HUDEP-2 (cell line): ENCODE measurements around the gene TRAPPC10.

ENCODE experiments used
- DNase-seq, 76 experiments: peaks; one replicate each; lab custom pipeline; 2025; ENCODE audit not compliant: unreplicated experiment in 76 of 76; lab: John Stamatoyannopoulos, UW

Gene TRAPPC10

GRCh38 chr21:43997766-43998742 lies 14.1 kb upstream of the TRAPPC10 start:
- DNase-seq = no peak

GRCh38 chr21:44000360-44000759 lies 11.7 kb upstream of the TRAPPC10 start:
- DNase-seq = no peak

GRCh38 chr21:44002511-44002910 lies 9.6 kb upstream of the TRAPPC10 start:
- DNase-seq = no peak

DNA sequence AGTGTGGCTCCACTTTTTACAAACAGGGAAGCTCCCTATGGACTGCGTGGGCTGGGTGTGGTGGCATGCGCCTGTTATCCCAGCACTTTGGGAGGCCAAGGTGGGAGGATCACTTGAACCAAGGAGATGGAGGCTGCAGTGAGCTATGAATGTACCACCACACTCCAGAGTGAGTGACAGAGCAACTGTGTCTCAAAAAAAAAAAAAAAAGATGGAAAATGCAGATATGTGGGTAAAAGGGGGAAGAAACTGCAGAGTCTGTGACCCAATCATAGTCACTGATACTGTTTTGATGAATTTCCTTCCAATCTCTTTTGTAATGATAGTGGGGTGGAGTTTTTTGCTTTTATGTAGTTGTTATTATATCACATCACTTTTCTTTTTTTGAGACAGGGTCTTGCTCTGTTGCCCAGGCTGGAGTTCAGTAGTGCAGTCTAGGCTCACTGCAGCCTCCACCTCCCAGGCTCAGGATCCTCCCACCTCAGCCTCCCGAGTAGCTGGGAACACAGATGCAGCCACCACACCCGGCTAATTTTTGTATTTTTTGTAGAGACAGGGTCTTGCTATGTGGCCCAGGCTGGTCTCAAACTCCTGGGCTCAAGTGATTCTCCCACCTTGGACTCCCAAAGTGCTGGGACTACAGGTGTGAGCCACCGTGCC lies 8.7 kb upstream of the TRAPPC10 start:
- DNase-seq = no peak

DNA sequence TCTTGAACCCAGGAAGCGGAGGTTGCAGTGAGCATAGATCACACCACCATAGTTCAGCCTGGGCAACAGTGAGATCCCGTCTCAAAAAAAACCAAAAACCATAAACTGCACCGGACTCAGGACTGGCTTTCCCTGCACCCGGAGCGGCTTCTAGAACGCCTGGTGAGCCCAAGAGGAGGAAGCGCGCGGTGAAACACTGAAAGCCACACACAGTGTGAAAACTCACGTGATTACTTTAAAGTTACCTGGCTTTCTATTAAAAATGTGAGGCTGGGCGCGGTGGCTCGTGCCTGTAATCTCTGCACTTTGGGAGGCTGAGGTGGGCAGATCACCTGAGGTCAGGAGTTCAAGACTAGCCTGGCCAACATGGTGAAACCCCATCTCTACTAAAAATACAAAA lies 7.0 kb upstream of the TRAPPC10 start:
- no peak for DNase-seq

DNA sequence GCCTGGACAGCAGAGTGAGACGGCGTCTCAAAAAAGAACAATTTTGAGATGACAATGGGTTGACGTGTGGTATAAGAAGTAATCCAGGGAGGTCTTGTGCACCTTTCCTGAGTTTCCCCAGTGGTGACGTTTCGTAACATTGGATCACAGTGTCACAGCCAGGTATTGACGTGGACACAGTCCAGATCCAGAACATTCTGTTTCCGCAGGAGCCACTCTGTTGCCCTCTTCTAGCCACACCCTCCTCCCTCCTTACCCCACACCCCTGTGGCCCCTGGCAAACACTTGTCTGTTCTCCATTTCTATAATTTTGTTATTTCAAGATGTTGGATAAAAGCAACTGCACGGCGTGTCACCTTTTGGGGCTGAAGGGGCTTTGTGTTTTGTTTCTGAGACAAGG lies 6.5 kb upstream of the TRAPPC10 start:
- DNase-seq = no peak

DNA sequence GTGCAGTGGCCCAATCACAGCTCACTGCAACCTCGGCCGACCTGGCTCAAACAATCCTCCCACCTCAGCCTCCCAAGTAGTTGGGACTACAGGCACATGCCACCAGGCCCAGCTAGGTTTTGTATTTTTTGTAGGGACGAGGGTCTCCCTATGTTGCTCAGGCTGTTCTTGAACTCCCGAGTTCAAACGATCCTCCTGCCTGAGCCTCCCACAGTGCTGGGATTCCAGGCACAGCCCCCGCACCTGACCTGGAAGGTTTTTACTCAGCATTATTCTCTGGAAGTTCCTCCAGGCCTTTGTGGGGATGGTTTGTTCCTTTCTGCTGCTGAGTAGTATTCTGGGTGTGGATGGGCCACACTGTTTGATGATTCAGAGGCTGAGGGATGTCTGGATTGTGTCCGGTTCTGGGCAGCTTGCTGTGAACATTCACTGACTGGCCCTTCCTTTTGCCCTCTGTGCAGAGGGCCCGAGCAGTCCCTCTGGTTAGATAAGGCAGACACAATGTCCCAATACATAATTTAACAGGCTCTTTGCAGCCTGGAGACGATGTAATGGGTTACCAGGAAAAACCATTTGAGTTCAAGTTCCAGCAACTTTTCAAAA lies 6.0 kb upstream of the TRAPPC10 start:
- DNase-seq = no peak

GRCh38 chr21:44006656-44007055 lies 5.5 kb upstream of the TRAPPC10 start:
- DNase-seq = no peak

GRCh38 chr21:44010429-44010828 lies 1.7 kb upstream of the TRAPPC10 start:
- DNase-seq = no peak

- no peak for DNase-seq
These were observed 986 bp upstream of the TRAPPC10 start for GRCh38 chr21:44011123-44011522.

DNA sequence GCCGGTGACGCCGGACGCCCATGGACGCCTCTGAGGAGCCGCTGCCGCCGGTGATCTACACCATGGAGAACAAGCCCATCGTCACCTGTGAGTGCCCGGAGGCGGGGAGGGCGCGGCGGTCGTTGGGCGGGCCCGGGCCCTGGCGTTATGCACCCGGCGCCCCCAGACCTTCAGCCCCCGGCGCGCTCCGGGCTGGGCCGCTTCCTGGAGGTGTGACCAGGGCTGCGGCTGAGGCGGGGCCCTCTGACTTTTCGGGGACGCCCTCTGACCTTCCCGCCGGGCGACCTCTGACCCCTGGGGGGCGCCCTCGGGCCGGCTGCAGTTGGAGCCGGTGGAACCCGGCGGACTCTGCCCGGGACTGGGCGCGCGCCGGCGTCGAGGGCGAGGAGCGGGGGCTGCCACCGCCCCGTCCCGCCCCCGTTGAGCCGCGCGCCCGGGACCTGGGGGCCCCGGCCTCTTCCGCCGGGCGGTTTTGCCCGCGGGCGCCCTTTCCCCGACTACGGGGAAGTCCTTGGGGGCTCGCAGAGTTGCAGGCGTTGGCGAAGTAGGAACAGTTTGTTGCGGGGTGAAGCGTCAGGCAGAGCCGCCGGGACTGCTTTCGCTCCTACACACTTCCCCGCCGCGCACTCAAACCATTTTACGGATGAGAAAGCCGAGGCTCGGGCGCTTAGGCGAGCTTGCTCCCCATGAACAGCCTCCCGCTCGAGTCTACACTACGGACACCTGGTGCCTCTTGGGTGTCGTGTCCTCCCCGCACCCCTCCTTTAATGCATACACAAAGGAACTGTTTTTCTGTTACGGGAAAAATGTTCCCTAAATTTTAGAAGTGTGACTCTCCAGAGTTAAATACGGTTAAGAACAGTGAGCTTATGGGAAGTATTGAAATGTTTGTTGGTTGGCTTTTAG lies 618 bp downstream of the TRAPPC10 start:
- peak in 73 of 76 experiments; percentile 47 to 94 (median 86) for DNase-seq

DNA sequence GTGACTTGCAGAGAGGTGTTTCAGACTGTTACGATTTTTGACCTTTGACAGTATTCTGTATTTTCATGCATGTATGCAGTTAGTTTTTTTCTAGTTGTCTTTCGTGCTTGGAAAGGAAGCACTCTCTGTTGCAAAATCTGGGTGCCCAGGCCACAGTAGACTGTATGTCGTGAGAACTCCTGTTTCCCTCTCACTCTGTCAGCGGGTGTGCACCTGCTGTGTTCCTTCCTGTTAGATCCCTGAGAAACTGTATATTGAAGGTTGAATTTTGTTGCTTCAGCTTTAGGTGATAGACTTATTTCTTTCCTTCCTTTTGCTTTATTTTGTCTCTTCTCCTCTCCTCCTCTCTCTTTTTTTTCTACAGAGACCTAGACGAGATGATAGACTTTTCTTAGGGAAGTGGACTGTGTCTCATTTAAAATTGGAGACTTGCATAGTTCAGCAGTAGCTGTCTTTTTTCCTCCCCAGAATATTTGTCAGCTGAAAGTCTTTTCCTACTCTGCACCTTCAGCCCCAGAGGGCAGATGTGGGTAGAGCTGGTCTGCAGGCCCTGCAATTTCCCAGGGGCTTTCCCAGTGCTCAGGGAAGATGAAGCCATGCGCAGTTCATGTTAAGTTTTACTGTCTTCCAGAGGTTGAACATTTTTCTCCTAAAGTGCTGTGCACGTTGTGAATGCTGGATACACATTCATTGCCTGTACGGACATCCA lies 1.4 kb downstream of the TRAPPC10 start:
- peak in 6 of 76 experiments; percentile 12 to 51 (median 22) for DNase-seq

DNA sequence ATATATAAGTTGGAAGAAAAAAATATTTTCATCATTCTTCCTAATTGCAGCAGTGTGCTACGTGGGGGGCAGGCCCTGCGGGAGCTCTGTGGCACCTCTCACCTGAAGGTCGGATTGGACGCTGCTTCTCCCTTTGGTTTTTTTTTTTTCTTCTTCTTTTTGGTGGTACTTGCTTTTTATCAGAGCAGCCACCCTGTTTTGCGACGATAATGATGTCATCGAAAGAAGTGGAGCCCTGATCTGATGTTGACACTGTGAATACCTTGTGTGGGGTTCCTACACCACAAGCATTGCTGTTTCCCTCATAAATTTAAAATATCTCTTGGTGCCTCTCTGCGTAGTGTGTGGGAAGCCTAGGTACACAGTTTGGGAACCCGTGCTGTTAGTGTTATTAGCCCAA lies 5.5 kb downstream of the TRAPPC10 start:
- peak in 3 of 76 experiments; percentile 12 to 25 (median 25) for DNase-seq

DNA sequence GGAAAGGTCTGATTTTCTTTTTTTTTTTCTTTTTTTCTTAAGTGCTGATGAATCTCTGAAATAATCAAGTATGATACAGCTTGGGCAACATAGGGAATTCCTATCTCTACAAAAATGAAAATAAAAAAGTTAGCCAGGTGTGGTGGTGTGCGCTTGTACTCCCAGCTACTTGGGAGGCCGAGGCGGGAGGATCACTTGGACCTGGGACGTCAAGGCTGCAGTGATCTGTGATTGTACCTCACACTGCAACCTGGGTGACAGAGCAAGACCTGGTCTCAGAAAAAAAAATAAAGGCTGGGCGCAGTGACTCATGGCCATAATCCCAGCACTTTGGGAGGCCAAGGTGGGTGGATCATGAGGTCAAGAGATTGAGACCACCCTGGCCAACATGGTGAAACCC lies 6.0 kb downstream of the TRAPPC10 start:
- no peak for DNase-seq

DNA sequence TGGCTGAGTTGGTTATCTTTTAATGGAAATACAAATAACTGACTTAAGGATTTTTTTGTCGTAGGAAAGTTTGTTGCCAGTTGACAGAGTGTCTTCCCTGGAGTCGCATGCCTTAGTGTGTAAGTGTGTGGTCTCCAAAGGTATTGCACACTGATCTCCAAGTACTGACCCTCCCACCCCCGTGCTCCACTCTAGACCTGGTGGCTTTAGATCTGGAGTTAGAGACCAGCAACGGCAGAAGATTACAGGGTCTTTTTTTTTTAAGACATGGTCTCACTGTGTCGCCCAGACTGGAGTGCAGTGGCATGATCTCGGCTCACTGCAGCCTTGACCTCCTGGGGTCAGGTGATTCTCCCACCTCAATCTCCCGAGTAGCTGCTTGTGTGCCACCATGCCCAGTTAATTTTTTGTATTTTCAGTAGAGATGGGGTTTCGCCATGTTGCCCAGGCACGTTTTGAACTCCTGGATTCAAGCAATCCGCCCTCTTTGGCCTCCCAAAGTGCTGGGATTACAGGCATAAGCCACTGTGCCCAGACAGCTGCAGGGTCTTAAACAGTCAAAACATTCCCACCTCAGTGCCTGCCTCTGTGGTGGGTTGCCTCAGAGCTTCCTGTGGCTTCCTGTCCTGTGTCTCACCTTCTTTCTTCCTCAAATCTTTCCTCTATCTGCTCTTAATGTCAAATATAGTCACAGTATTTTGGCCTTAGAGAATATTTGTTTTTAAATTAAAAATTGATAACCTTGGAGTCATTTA lies 6.9 kb downstream of the TRAPPC10 start:
- no peak for DNase-seq

GRCh38 chr21:44019568-44019958 lies 7.5 kb downstream of the TRAPPC10 start:
- no peak for DNase-seq

- no peak for DNase-seq
These were observed 8.4 kb downstream of the TRAPPC10 start for GRCh38 chr21:44020551-44020950.

DNA sequence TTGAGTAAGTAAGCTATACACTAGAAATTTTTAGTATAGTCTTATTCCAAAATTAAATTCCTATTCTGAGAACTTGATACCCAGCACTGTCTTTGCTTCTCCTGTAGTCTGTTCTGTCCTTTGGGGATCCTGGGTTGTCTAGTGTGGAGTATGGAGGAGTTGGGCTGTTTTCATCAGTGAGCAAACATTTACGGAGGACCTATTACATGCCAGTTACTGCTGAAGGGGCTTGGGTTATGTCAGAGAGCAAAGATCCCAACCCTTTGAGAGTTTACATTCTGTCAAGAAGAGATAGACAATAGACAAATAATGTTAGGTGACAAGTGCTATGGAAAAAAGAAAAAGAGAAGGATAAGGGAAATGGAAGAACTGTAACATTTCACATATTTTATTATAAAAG lies 9.0 kb downstream of the TRAPPC10 start:
- no peak for DNase-seq

- no peak for DNase-seq
These were observed 12.1 kb downstream of the TRAPPC10 start for GRCh38 chr21:44024257-44024656.
